HEK293 (cell line): ENCODE measurements around the gene WDR18.

Experiments used
- CTCF ChIA-PET: fragments of 350-600 bp; formaldehyde crosslinking; extraction: SDS; loops from one replicate; lab custom pipeline; 2021; ENCODE audit warnings: antibody characterized with exemption; lab: Yijun Ruan, JAX
- POLR2A ChIA-PET: fragments of 300-600 bp; formaldehyde crosslinking; extraction: SDS; loops from one replicate; lab custom pipeline; 2020; ENCODE audit warnings: antibody characterized with exemption, inconsistent platforms; lab: Yijun Ruan, JAX
- H3K27ac ChIP-seq: fragments of 200-500 bp; sonication (Bioruptor generic); 2 replicates; pipeline ENCODE4 v1.5.1; 2014; ENCODE audit warnings: low read depth, low read length, control low read depth, inconsistent platforms; ENCODE audit errors: extremely low read depth
- H3K36me3 ChIP-seq, 2 experiments: fragments of 200-500 bp in 1 of 2; sonication (Bioruptor generic) in 1 of 2; 1 replicate in 1 of 2; 2 replicates in 1 of 2; pipeline ENCODE4 v1.5.1; 2014 to 2017; ENCODE audit warnings: inconsistent platforms in 2 of 2, low read length in 2 of 2; ENCODE audit not compliant: control insufficient read depth in 2 of 2, insufficient read depth in 1 of 2
- H3K4me1 ChIP-seq: fragments of 200-500 bp; sonication (Bioruptor generic); 2 replicates; pipeline ENCODE4 v1.5.1; 2014; ENCODE audit warnings: mild to moderate bottlenecking, low read length, inconsistent platforms; ENCODE audit not compliant: control insufficient read depth, insufficient read depth
- H3K4me3 ChIP-seq: 2 replicates; pipeline ENCODE4 v1.5.1; 2011; ENCODE audit warnings: low read depth, mild to moderate bottlenecking, control low read depth, low read length, moderate library complexity
- H3K9me3 ChIP-seq: fragments of 200-500 bp; sonication (Bioruptor generic); 2 replicates; pipeline ENCODE4 v1.5.1; 2014; ENCODE audit warnings: low read depth, low read length, inconsistent platforms; ENCODE audit not compliant: control insufficient read depth, insufficient read depth
- GLI2 ChIP-seq: fragments of 450-650 bp; formaldehyde crosslinking; IDR thresholded peaks from 2 replicates; pipeline ENCODE4; 2017; ENCODE audit warnings: missing biosample characterization, missing genetic modification characterization, low read depth, borderline replicate concordance
- GLIS1 ChIP-seq: fragments of 450-650 bp; formaldehyde crosslinking; IDR thresholded peaks from 2 replicates; pipeline ENCODE4 v1.5.1; 2016; ENCODE audit warnings: missing biosample characterization, missing genetic modification characterization
- HIC1 ChIP-seq: fragments of 450-650 bp; formaldehyde crosslinking; IDR thresholded peaks from 2 replicates; pipeline ENCODE4 v1.5.1; 2016; ENCODE audit warnings: missing biosample characterization, missing genetic modification characterization
- HOXA7 ChIP-seq: sonication (generic); formaldehyde crosslinking; IDR thresholded peaks from 2 replicates; pipeline ENCODE4 v1.8.1; 2022; ENCODE audit warnings: missing genetic modification reagents, borderline replicate concordance
- HOXC10 ChIP-seq: sonication (generic); formaldehyde crosslinking; IDR thresholded peaks from 2 replicates; pipeline ENCODE4 v1.8.1; 2023; ENCODE audit warnings: mild to moderate bottlenecking, missing genetic modification reagents
- KLF8 ChIP-seq: fragments of 450-650 bp; formaldehyde crosslinking; IDR thresholded peaks from 2 replicates; pipeline ENCODE4 v1.5.1; 2016; ENCODE audit warnings: missing biosample characterization, missing genetic modification characterization
- KLF9 ChIP-seq: fragments of 450-650 bp; formaldehyde crosslinking; IDR thresholded peaks from 2 replicates; pipeline ENCODE4 v1.5.1; 2016; ENCODE audit warnings: missing biosample characterization, missing genetic modification characterization, low read depth
- REST ChIP-seq: fragments of 450-650 bp; formaldehyde crosslinking; IDR thresholded peaks from 2 replicates; pipeline ENCODE4 v1.5.1; 2016; ENCODE audit warnings: missing biosample characterization, missing genetic modification characterization
- SP7 ChIP-seq: fragments of 450-650 bp; formaldehyde crosslinking; IDR thresholded peaks from 2 replicates; pipeline ENCODE4 v1.5.1; 2016; ENCODE audit warnings: missing biosample characterization, missing genetic modification characterization
- ZBTB20 ChIP-seq: fragments of 450-650 bp; formaldehyde crosslinking; IDR thresholded peaks from 2 replicates; pipeline ENCODE4 v1.5.1; 2016; ENCODE audit warnings: missing biosample characterization, missing genetic modification characterization
- ZFHX2 ChIP-seq: fragments of 450-650 bp; formaldehyde crosslinking; conservative IDR thresholded peaks from 2 replicates; pipeline ENCODE4 v1.5.1; 2016; ENCODE audit warnings: missing biosample characterization, missing genetic modification characterization
- ZNF169 ChIP-seq: fragments of 450-650 bp; formaldehyde crosslinking; IDR thresholded peaks from 2 replicates; pipeline ENCODE4 v1.5.1; 2016; ENCODE audit warnings: missing biosample characterization, missing genetic modification characterization
- ZNF274 ChIP-seq, 2 experiments: fragments of 200-500 bp in 1 of 2; fragments of 450-650 bp in 1 of 2; sonication (Bioruptor generic) in 1 of 2; formaldehyde crosslinking in 1 of 2; IDR thresholded peaks; 2 replicates each; pipeline versions ENCODE4 v1.5.1 to v1.6.1; 2014 to 2016; ENCODE audit warnings: borderline replicate concordance in 1 of 2, inconsistent platforms in 1 of 2, low read length in 1 of 2, missing biosample characterization in 1 of 2, missing genetic modification characterization in 1 of 2
- ZNF280D ChIP-seq: fragments of 450-650 bp; formaldehyde crosslinking; IDR thresholded peaks from 2 replicates; pipeline ENCODE4 v1.5.1; 2016; ENCODE audit warnings: missing biosample characterization, missing genetic modification characterization
- ZNF302 ChIP-seq: fragments of 450-650 bp; formaldehyde crosslinking; IDR thresholded peaks from 2 replicates; pipeline ENCODE4 v1.5.1; 2016; ENCODE audit warnings: missing biosample characterization, missing genetic modification characterization, low read depth
- ZNF335 ChIP-seq: fragments of 450-650 bp; formaldehyde crosslinking; conservative IDR thresholded peaks from 2 replicates; pipeline ENCODE4 v1.5.1; 2016; ENCODE audit warnings: missing biosample characterization, missing genetic modification characterization
- ZNF391 ChIP-seq: fragments of 450-650 bp; formaldehyde crosslinking; IDR thresholded peaks from 2 replicates; pipeline ENCODE4 v1.5.1; 2016; ENCODE audit warnings: low read depth, missing biosample characterization, missing genetic modification characterization, borderline replicate concordance
- ZNF548 ChIP-seq: fragments of 450-650 bp; formaldehyde crosslinking; IDR thresholded peaks from 2 replicates; pipeline ENCODE4 v1.5.1; 2016; ENCODE audit warnings: missing biosample characterization, missing genetic modification characterization
- ZNF600 ChIP-seq: fragments of 450-650 bp; formaldehyde crosslinking; IDR thresholded peaks from 2 replicates; pipeline ENCODE4 v1.5.1; 2016; ENCODE audit warnings: missing biosample characterization, missing genetic modification characterization
- ZNF639 ChIP-seq: fragments of 450-650 bp; formaldehyde crosslinking; IDR thresholded peaks from 2 replicates; pipeline ENCODE4 v1.5.1; 2016; ENCODE audit warnings: missing biosample characterization, missing genetic modification characterization
- ZNF707 ChIP-seq: fragments of 450-650 bp; formaldehyde crosslinking; IDR thresholded peaks from 2 replicates; pipeline ENCODE4 v1.5.1; 2016; ENCODE audit warnings: missing biosample characterization, missing genetic modification characterization
- ZNF792 ChIP-seq: fragments of 450-650 bp; formaldehyde crosslinking; IDR thresholded peaks from 2 replicates; pipeline ENCODE4 v1.5.1; 2016; ENCODE audit warnings: missing biosample characterization, missing genetic modification characterization

WDR18 gene

GRCh38 chr19:942133-942645, 42.0 kb upstream of the WDR18 start (continued):
- TF ChIP-seq ZNF335 (tag by site-specific recombination): no peak
- no peak for TF ChIP-seq ZBTB20 (tag by site-specific recombination)
- TF ChIP-seq ZNF639 (tag by site-specific recombination): no peak
- no peak for TF ChIP-seq SP7 (tag by site-specific recombination)
- no peak for TF ChIP-seq HOXA7
- no peak for TF ChIP-seq ZNF302 (tag by site-specific recombination)
- TF ChIP-seq ZNF707 (tag by site-specific recombination): no peak

GRCh38 chr19:943551-944170, 40.5 kb upstream of the WDR18 start:
- ChIA-PET POLR2A (no interaction called here), CTCF (interaction anchor here (1.1 to 1.8 kb wide), 2 partner anchors 16 to 27 kb away, joined by 3 to 4 read pairs; no protein-coding TSS in a partner anchor)
- H3K27ac ChIP-seq: no peak overlapping the region
- H3K36me3 ChIP-seq: peaks cover 0 to 37% of the 10 kb centered on the region in 2 experiments; a peak in 1 of 3 replicates
- no peak overlapping the region for H3K4me3 ChIP-seq
- TF ChIP-seq KLF8 (tag by site-specific recombination): 0 out of 2 replicates have a peak, but pooled peaks have one; percentile 20
- no peak for TF ChIP-seq ZNF169 (tag by site-specific recombination)
- no peak for TF ChIP-seq ZNF274 (IDR thresholded peaks at IDR 0.05; ENCODE audit: low read length)
- TF ChIP-seq ZNF274 (tag by site-specific recombination; IDR thresholded peaks at IDR 0.05; ENCODE audit: borderline replicate concordance): no peak
- TF ChIP-seq ZNF280D (tag by site-specific recombination): 0 out of 2 replicates have a peak, but pooled peaks have one; percentile 57
- peak; percentile 78; the same call in 1 of the 2 replicates for TF ChIP-seq ZNF792 (tag by site-specific recombination)
- no peak for TF ChIP-seq ZNF548 (tag by site-specific recombination)
- no peaks in the 10 kb centered on the region for H3K9me3 ChIP-seq
- H3K4me1 ChIP-seq: no peaks in the 10 kb centered on the region

- no peaks in the 10 kb centered on the region for H3K9me3 ChIP-seq
- ChIA-PET CTCF (interaction anchor here (1.1 to 1.8 kb wide), 2 partner anchors 16 to 27 kb away, joined by 3 to 4 read pairs; no protein-coding TSS in a partner anchor), POLR2A (no interaction called here)
- no peak overlapping the region for H3K4me3 ChIP-seq
- H3K36me3 ChIP-seq: peaks cover 0 to 37% of the 10 kb centered on the region in 2 experiments; a peak in 1 of 3 replicates
- H3K27ac ChIP-seq: no peak overlapping the region
- H3K4me1 ChIP-seq: no peaks in the 10 kb centered on the region
- TF ChIP-seq ZFHX2 (tag by site-specific recombination): peak; percentile 93
- peak; percentile 24; the same call in 1 of the 2 replicates for TF ChIP-seq GLIS1
- TF ChIP-seq KLF8 (tag by site-specific recombination): peak; percentile 19; the same call in 1 of the 2 replicates
- TF ChIP-seq HIC1: 0 out of 2 replicates have a peak, but pooled peaks have one; percentile 41
- peak; percentile 20; the same call in 1 of the 2 replicates for TF ChIP-seq ZNF600
- no peak for TF ChIP-seq REST (tag by site-specific recombination)
- TF ChIP-seq ZNF391 (tag by site-specific recombination): no peak
- TF ChIP-seq KLF9 (tag by site-specific recombination): peak; percentile 68
- no peak for TF ChIP-seq GLI2
- no peak for TF ChIP-seq HOXC10 (CRISPR knock-in tag)
Measured at GRCh38 chr19:944171-944567, 40.0 kb upstream of the WDR18 start.
